Small intestine (tissue), 7 donors: ENCODE measurements around the gene STAT2. TPM values are rescaled to one million over a fixed set of nuclear protein-coding genes. Genes with fewer than 3 reads are reported as not detected.
"Not testable (repeated sequence)": the region's sequence is repeated elsewhere in the genome, so short reads cannot be mapped to it uniquely, and the experiment has no call there.

Experiments
- DNase-seq, 2 donors: peaks; one replicate each; pipeline versions ENCODE4 v3.0.0 to v3.0.0-alpha.2; 2013
- FAIRE-seq: peaks from 2 replicates; lab custom pipeline; 2012; peaks lifted over from hg19 to GRCh38; lab: Jason Lieb, UNC
- H3K27ac ChIP-seq, 3 donors: one replicate each; pipeline ENCODE4 v1.5.1; 2013; ENCODE audit warnings: low read length in 2 of 3, mild to moderate bottlenecking in 2 of 3, control low read depth in 1 of 3, inconsistent platforms in 1 of 3, low read depth in 1 of 3, moderate library complexity in 1 of 3
- H3K27me3 ChIP-seq, 3 donors: one replicate each; pipeline ENCODE4 v1.6.1; 2013; ENCODE audit warnings: low read length in 3 of 3, inconsistent platforms in 1 of 3; ENCODE audit not compliant: control insufficient read depth in 3 of 3, insufficient read depth in 3 of 3
- H3K36me3 ChIP-seq, 3 donors: one replicate each; pipeline ENCODE4 v1.6.1; 2013; ENCODE audit warnings: low read length in 3 of 3, inconsistent platforms in 1 of 3, low read depth in 1 of 3, mild to moderate bottlenecking in 1 of 3, moderate library complexity in 1 of 3; ENCODE audit not compliant: control insufficient read depth in 3 of 3, insufficient read depth in 2 of 3
- H3K4me1 ChIP-seq, 3 donors: one replicate each; pipeline ENCODE4 v1.6.1; 2013; ENCODE audit warnings: low read length in 2 of 3, inconsistent platforms in 1 of 3, low read depth in 1 of 3, mild to moderate bottlenecking in 1 of 3, moderate library complexity in 1 of 3; ENCODE audit not compliant: control insufficient read depth in 3 of 3, insufficient read depth in 2 of 3
- H3K4me3 ChIP-seq, 3 donors: one replicate each; pipeline ENCODE4 v1.5.1; 2013; ENCODE audit warnings: low read length in 3 of 3, control low read depth in 1 of 3, inconsistent platforms in 1 of 3, low read depth in 1 of 3, mild to moderate bottlenecking in 1 of 3, moderate library complexity in 1 of 3
- H3K9me3 ChIP-seq, 2 donors: one replicate each; pipeline ENCODE4 v1.6.1; 2013; ENCODE audit warnings: low read depth in 1 of 2, low read length in 1 of 2; ENCODE audit not compliant: control insufficient read depth in 2 of 2, insufficient read depth in 1 of 2
- WGBS, 3 donors: extraction: QIAGEN DNeasy Blood & Tissue Kit; methylation state at CpG; one replicate each; pipeline ENCODE4 v1.1.7; 2013; 5-methylcytosine and 5-hydroxymethylcytosine counted together
- polyA plus RNA-seq, 4 donors: library from polyadenylated mRNA; stranded (reverse) in 3 of 4; unstranded in 1 of 4; fragments of 200-250 nt in 3 of 4; fragments of 120-200 nt in 1 of 4; gene quantifications; one replicate each; pipeline versions ENCODE4 v1.2.1 to v1.2.3, GENCODE V29; 2013
- donor health status: healthy with polysubstance abuse.
- donor health status: control.
- donor health status: control.
- donor health status: Bipolar disorder and iron deficiency.
- donor health status: healthy.

Gene STAT2
- polyA plus RNA-seq, 4 donors, result 28.9 to 120 (median 42.7) TPM

DNA sequence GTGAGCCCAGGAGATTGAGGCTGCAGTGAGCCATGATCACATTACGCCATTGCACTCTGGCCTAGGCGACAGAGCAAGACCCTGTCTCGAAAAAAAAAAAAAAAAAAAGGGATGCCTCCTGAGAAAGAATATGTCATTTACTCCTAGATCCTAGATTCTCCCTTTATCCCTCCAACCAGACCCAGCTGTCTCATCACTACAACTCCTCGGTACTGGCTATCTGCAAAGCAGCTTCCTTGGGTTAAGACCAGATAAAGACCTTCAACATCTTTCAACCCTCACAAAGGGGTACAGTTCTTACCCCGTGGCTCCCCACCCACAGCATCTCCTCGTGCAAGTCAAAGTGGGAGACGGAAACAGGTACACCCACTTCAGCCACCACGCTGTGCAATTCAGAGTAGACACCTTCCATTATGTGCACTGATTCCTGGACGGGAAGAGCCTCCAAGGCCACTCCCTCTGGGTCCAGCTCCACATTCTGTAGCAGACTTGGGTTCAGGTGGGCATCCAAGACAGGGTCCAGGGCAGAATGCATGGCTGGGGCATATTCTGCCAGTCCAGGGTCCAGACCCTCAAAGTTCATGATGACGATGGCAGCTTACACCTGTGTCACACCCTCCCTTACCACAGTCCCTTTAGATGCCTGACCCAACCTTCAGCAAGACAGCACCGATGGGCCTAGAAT, 27.3 kb downstream of the STAT2 start:
- H3K27me3 ChIP-seq, result no peaks in the 10 kb centered on the region
- 85 to 95% (median 93%) methylated on average over 11 of the region's 11 CpGs for WGBS, 3 donors
- peaks cover under 1 to 12% (median 1%) of the 10 kb centered on the region in 3 donors for H3K36me3 ChIP-seq
- H3K27ac ChIP-seq, result peak overlapping the region; percentile 80 to 93 (median 85)
- FAIRE-seq, result no peak
- peaks cover 0 to 13% (median 2%) of the 10 kb centered on the region in 3 donors for H3K4me1 ChIP-seq
- H3K4me3 ChIP-seq, result peak overlapping the region in 2 of 3 donors; percentile 60
- H3K9me3 ChIP-seq, result no peaks in the 10 kb centered on the region
- no peak for DNase-seq

DNA sequence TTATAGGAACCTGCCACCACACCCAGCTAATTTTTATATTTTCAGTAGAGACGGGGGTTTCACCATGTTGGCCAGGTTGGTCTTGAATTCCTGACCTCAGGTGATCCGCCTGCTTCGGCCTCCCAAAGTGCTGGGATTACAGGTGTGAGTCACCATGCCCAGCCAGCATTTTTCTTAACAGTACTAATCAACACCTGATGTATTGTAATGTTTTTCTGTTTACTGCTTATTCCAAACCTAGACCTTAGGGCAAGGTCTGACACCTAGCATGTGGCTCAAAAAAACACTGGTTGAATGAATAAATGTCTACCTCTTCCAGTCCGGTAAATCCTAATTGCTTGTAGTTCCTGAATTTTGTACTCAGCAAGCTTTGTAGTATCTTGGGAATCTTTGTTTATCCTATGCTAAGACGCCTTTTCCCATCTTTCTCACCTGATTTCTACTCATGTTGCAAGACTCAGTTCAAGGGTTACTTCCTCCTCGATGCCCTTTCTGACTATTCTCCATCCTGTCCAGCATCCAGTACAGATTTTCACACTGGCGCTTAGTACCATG, 28.9 kb downstream of the STAT2 start:
- WGBS, 3 donors, result 81 to 89% (median 81%) methylated on average over 7 of the region's 7 CpGs
- FAIRE-seq, result no peak
- H3K4me3 ChIP-seq, result no peak overlapping the region
- no peaks in the 10 kb centered on the region for H3K9me3 ChIP-seq
- H3K27me3 ChIP-seq, result no peaks in the 10 kb centered on the region
- DNase-seq, result peak; percentile 35 to 56
- H3K36me3 ChIP-seq, result peaks cover 4 to 27% (median 6%) of the 10 kb centered on the region in 3 donors
- H3K4me1 ChIP-seq, result peaks cover 0 to 13% (median 2%) of the 10 kb centered on the region in 3 donors
- H3K27ac ChIP-seq, result peak overlapping the region in 1 of 3 donors; percentile 34

DNA sequence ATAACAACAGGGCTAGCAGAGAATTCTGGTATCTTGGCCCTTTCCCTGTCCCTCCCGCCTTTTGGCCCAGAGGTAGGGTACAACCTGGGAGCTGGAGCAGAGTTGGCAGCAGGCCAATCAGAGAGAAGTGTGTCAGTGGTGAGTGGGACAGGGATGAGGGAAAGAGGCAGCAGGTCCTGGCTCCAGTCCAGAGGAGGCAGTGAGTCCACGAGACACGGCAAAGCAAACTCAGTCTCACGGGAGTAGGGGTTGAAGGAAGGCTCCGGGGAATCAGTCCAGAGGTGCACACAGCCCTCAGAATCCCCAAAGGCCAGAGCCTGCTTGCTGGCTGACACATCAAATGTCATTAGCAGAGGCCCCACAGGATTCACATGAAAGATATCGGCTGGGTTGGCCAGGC, 33.4 kb downstream of the STAT2 start:
- FAIRE-seq (no peak), DNase-seq (no peak)

DNA sequence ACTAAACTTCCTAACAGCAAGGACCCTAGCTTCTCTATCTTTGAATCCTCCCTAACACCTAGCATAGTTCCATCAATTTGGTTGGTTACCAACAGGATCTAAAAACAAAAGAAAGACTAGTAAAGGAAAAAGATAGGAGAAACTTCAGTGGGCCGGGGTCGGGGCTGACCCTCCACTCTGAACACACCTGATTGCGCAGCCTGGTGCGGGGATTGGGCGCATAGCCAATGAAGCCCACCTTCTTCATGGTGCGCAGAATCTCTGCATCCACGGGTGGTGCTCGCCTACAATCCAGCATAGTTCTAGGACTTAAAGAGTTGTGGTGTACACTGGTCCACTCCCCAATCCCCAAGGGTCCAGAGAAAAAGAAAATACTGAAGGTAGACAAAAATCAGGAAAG, 33.8 kb downstream of the STAT2 start:
- Histone ChIP-seq H3K4me3 (no peak overlapping the region), H3K4me1 (no peaks in the 10 kb centered on the region), H3K27me3 (no peaks in the 10 kb centered on the region), H3K36me3 (peaks cover 14 to 57% (median 21%) of the 10 kb centered on the region in 3 donors), H3K27ac (no peak overlapping the region), H3K9me3 (no peaks in the 10 kb centered on the region)
- 95 to 97% (median 97%) methylated on average over 8 of the region's 8 CpGs for WGBS, 3 donors
- FAIRE-seq, result no peak
- no peak for DNase-seq

More for the DNA sequence above, 33.4 kb downstream of the STAT2 start:
- Histone ChIP-seq H3K27ac (no peak overlapping the region), H3K4me1 (no peaks in the 10 kb centered on the region), H3K9me3 (no peaks in the 10 kb centered on the region), H3K4me3 (no peak overlapping the region), H3K36me3 (peaks cover 14 to 54% (median 21%) of the 10 kb centered on the region in 3 donors), H3K27me3 (no peaks in the 10 kb centered on the region)
- WGBS, 3 donors, result 84 to 88% (median 88%) methylated on average over 6 of the region's 6 CpGs

DNA sequence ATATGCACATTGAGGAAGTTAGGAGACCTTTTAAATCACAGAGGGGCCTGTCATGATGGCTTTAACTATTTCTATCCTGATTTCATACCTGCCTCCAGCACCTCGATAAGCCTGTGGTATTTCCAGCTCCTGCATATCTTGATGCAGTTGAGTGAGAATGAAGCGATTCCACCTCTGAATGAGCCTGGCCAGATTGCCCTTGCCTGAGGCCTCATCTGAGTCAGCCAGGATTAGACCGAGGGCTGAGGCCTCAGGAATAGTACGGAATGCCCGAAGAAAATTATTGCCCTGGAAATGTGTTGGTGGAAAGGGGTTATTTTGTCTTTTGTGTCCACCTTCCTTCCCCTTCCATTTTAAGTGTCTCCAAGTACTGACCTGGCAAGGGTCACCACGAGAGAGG, 35.7 kb downstream of the STAT2 start:
- peaks cover 14 to 73% (median 24%) of the 10 kb centered on the region in 3 donors for H3K36me3 ChIP-seq
- WGBS, 3 donors, result 93% methylated on average over 6 of the region's 6 CpGs
- FAIRE-seq, result no peak

DNA sequence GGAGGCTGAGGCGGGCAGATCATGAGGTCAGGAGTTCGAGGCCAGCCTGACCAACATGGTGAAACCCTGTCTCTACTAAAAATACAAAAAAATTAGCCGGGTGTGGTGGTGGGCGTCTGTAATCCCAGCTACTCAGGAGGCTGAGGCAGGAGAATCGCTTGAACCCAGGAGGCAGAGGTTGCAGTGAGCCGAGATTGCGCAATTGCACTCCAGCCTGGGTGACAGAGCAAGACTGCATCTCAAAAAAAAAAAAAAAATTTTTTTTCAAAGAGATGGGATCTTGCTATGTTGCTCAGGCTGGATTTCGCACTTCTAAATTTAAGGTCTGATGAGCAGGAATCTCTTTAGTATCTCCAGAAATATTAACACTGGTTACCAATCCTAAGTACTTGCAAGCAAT, 38.3 kb downstream of the STAT2 start:
- DNase-seq, FAIRE-seq, H3K27ac ChIP-seq, H3K4me1 ChIP-seq, H3K9me3 ChIP-seq, H3K27me3 ChIP-seq, H3K4me3 ChIP-seq: not testable (repeated sequence)
- WGBS, 3 donors, result 85 to 98% (median 96%) methylated on average over 8 of the region's 8 CpGs
- H3K36me3 ChIP-seq, result peaks cover 9 to 65% (median 23%) of the 10 kb centered on the region in 3 donors

More for the DNA sequence above, 35.7 kb downstream of the STAT2 start:
- Histone ChIP-seq H3K27ac (no peak overlapping the region), H3K4me3 (no peak overlapping the region), H3K9me3 (no peaks in the 10 kb centered on the region), H3K4me1 (no peaks in the 10 kb centered on the region), H3K27me3 (no peaks in the 10 kb centered on the region)
- no peak for DNase-seq

DNA sequence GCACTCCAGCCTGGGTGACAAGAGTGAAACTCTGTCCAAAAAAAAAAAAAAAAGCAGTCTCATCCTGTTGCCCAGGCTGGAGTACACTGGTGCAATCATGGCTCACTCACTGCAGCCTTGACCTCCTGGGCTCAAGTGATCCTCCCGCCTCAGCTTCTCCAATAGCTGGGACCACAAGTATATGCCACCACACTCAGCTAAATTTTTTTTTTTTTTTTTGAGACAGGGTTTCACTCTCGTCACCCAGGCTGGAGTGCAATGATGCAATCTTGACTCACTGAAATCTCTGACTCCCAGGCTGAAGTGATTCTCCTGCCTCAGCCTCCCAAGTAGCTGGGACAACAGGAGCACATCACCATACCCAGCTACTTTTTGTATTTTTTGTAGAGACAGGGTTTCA, 38.9 kb downstream of the STAT2 start:
- FAIRE-seq (no peak), DNase-seq (no peak)
- H3K4me1 ChIP-seq, result peaks cover 0 to 4% (median 0%) of the 10 kb centered on the region in 3 donors
- 90 to 96% (median 93%) methylated on average over 2 of the region's 2 CpGs for WGBS, 3 donors
- H3K36me3 ChIP-seq, result peaks cover 9 to 59% (median 22%) of the 10 kb centered on the region in 3 donors
- no peak overlapping the region for H3K27ac ChIP-seq
- H3K9me3 ChIP-seq, result no peaks in the 10 kb centered on the region
- H3K4me3 ChIP-seq, result no peak overlapping the region
- no peaks in the 10 kb centered on the region for H3K27me3 ChIP-seq

DNA sequence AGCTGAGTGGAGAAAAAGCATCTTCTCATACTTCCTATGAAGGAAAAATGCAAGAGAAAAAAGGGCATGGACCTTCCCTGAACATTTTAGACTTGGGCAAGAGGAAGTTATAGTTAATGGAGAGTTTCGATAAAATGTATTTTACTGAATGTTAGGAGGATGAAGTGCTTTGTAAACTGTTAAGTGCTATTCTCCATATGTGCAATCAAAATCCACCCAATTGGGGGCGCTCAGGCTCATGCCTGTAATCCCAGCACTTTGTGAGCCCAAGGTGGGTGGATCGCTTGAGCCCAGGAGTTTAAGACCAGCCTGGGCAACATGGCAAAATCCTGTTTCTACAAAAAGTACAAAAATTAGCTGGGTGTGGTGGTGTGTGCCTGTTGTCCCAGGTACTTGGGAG, 42.2 kb downstream of the STAT2 start:
- no peaks in the 10 kb centered on the region for H3K9me3 ChIP-seq
- no peak overlapping the region for H3K4me3 ChIP-seq
- no peak overlapping the region for H3K27ac ChIP-seq
- WGBS, 3 donors, result 93 to 96% (median 96%) methylated on average over 3 of the region's 3 CpGs
- DNase-seq (no peak), FAIRE-seq (no peak)
- H3K27me3 ChIP-seq, result no peaks in the 10 kb centered on the region
- H3K36me3 ChIP-seq, result peaks cover 0 to 43% (median 7%) of the 10 kb centered on the region in 3 donors
- peaks cover 0 to 11% (median 0%) of the 10 kb centered on the region in 3 donors for H3K4me1 ChIP-seq
